T-helper 1 cell treated with Interleukin-12 subunit alpha and Interleukin-12 subunit beta and Interleukin-4 antibody, amounts not matched to agents 30 μg/mL and 1 μg/mL, for 36 hours (primary cell): Measurements from ENCODE around the gene CFAP92.

Experiments used
- H3K27ac Mint-ChIP-seq: one replicate; pipeline ENCODE4 v1.8.0; 2021; ENCODE audit warnings: mild to moderate bottlenecking, mixed read lengths
- H3K27me3 Mint-ChIP-seq: one replicate; pipeline ENCODE4 v1.8.0; 2021; ENCODE audit warnings: low read depth, mixed read lengths
- H3K36me3 Mint-ChIP-seq: one replicate; pipeline ENCODE4 v1.8.0; 2021; ENCODE audit warnings: low read depth, mixed read lengths
- H3K4me1 Mint-ChIP-seq: one replicate; pipeline ENCODE4 v1.8.0; 2021; ENCODE audit warnings: low read depth, mixed read lengths
- H3K4me3 Mint-ChIP-seq: one replicate; pipeline ENCODE4 v1.8.0; 2021; ENCODE audit warnings: mild to moderate bottlenecking, moderate library complexity, mixed read lengths
- H3K9me3 Mint-ChIP-seq: one replicate; pipeline ENCODE4 v1.8.0; 2021; ENCODE audit warnings: mixed read lengths

Gene CFAP92

DNA sequence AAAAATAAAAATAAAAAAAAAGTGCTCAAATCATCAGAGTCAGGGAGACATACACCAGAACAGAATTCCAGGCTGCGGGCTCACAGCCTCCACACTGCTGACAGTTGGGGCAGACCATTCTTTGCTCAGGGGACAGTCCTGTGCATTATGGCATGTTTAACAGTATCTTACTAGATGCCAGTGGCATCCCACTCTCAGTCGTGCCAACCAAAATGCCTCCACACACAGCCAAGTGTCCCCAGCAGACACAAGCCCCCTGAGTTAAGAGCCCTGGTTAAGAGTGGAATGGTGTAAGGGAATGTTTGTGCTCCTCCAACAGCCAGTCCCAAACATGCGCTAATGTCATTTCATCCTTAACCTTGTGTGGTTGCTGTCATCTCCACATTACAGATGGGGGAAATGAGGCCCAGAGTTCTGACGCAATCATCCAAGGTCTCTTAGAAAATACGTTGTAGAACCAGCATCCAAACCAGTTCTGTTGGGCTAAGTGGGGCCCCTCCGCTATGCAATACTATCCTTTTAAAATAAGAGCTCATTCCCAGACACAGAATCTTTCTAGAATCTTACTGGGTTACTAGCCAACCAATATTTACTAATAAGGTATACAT is 26.0 kb downstream of the CFAP92 start:
- H3K27me3 Mint-ChIP-seq, result peaks cover 11% of the 10 kb centered on the region
- H3K36me3 Mint-ChIP-seq, result no peaks in the 10 kb centered on the region
- peaks cover 3% of the 10 kb centered on the region for H3K4me1 Mint-ChIP-seq
- H3K27ac Mint-ChIP-seq, result no peak overlapping the region
- H3K4me3 Mint-ChIP-seq, result no peak overlapping the region
- H3K9me3 Mint-ChIP-seq, result no peaks in the 10 kb centered on the region

DNA sequence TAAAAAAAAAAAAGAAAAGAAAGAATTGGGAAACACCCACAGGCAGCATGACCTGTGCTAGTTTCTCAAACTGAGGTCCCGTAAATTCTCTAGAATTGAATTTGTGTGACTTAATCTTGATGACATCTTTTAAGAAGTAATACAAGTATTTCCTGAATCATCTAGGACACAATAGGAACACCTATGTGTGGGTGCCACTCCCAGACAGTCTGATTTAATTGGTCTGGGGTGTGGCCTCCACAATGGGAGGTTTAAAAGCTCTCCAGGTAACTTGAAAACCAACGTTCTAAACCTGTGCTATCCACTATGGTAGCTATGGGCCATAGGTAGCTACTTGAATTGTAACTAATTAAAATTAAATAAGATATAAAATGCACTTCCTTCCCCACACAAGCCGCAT is 28.1 kb downstream of the CFAP92 start:
- H3K4me1 Mint-ChIP-seq, result peaks cover 3% of the 10 kb centered on the region
- no peak overlapping the region for H3K27ac Mint-ChIP-seq
- H3K4me3 Mint-ChIP-seq, result no peak overlapping the region
- no peaks in the 10 kb centered on the region for H3K9me3 Mint-ChIP-seq
- H3K36me3 Mint-ChIP-seq, result no peaks in the 10 kb centered on the region
- H3K27me3 Mint-ChIP-seq, result peaks cover 10% of the 10 kb centered on the region

DNA sequence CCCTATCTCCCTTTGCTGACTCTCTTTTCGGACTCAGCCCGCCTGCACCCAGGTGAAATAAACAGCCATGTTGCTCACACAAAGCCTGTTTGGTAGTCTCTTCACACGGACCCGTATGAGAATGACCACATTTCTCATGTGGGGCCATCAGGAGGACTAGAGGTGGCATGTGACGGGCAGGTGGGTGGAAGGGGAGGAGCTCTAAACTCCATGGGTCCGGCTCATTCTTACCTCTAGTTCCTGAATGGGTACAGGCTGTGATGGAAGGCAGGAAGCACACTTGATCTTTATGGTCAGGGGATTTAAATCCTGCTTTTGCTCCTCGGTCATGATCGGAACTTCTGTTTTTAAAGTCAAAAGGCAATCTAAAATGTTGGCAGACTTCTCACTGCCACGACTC is 28.6 kb downstream of the CFAP92 start:
- Mint-ChIP-seq H3K4me3 (no peak overlapping the region), H3K9me3 (no peaks in the 10 kb centered on the region), H3K27ac (no peak overlapping the region), H3K4me1 (peaks cover 3% of the 10 kb centered on the region), H3K27me3 (peaks cover 10% of the 10 kb centered on the region), H3K36me3 (no peaks in the 10 kb centered on the region)

DNA sequence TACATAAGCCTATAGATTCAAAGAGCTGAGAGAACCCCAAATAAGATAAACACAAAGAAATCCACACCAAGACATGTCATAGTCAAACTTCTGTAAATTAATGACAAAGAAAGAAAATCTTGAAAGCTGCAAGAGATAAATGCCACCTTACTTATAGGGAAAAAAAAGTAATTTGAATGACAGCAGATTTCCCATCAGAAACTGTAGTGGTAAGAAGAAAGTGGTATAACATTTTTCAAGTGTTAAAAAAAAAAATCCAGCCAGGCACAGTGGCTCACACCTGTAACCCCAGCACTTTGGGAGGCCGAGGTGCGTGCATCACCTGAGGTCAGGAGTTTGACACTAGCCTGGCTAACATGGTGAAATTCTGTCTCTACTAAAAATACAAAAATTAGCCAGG is 37.4 kb downstream of the CFAP92 start:
- Mint-ChIP-seq H3K27ac (no peak overlapping the region), H3K27me3 (peaks cover 11% of the 10 kb centered on the region), H3K9me3 (no peaks in the 10 kb centered on the region), H3K4me3 (no peak overlapping the region), H3K36me3 (no peaks in the 10 kb centered on the region), H3K4me1 (no peaks in the 10 kb centered on the region)

DNA sequence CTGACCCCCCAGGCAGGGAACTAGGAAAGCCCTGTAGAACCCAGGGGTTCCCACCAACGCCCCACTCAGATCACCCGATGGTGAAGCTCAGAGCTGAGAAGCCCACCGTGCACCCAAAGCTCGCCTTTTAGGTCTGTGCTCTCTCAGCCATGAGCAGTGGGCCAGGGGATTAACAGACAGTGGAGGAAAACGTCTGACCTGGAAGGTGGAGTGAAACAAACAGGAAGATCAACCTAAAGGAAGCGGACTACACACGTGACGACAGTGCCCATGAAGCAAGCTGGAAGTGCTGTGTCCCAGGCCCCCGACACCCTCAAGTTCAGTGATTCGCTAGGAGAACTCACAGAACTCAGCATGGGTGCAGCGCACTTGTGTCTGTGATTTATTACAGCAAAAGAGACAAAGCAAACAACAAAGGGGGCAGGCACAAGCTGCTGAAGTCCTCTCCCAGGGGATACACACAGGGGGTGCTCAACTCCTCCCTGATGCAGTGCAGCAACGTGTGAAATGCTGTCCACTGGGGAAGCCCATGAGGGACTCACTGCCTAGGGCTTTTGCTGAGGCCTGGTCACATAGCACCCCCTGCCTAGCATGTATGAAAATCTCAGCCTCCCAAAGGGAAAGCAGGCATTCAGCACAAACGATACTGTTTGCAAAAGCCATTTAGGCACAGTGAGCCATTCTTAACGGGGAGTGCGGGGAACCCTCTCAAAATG is 43.5 kb downstream of the CFAP92 start:
- Mint-ChIP-seq H3K4me1 (no peaks in the 10 kb centered on the region), H3K36me3 (no peaks in the 10 kb centered on the region), H3K4me3 (no peak overlapping the region), H3K27me3 (peaks cover 13% of the 10 kb centered on the region), H3K27ac (no peak overlapping the region), H3K9me3 (no peaks in the 10 kb centered on the region)

DNA sequence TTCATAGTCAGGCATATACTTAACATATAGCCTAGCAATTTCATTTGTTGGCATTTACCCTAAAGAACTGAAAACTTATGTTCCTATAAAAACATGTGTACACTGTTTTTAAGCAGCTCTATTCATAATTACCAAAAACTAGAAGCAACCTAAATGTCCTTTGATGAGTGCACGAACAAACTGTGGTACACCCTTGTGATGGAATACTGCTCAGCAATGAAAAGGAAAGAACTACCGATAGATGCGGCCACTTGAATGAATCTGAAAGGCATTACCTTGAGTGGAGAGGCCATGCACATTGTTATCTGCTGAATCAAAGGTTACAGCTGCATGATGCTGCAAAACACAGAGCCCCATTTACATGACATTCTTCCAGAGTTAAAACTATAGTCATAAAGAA is 44.7 kb downstream of the CFAP92 start:
- H3K9me3 Mint-ChIP-seq, result no peaks in the 10 kb centered on the region
- H3K27me3 Mint-ChIP-seq, result peaks cover 13% of the 10 kb centered on the region
- no peak overlapping the region for H3K27ac Mint-ChIP-seq
- H3K4me1 Mint-ChIP-seq, result no peaks in the 10 kb centered on the region
- no peak overlapping the region for H3K4me3 Mint-ChIP-seq
- no peaks in the 10 kb centered on the region for H3K36me3 Mint-ChIP-seq

DNA sequence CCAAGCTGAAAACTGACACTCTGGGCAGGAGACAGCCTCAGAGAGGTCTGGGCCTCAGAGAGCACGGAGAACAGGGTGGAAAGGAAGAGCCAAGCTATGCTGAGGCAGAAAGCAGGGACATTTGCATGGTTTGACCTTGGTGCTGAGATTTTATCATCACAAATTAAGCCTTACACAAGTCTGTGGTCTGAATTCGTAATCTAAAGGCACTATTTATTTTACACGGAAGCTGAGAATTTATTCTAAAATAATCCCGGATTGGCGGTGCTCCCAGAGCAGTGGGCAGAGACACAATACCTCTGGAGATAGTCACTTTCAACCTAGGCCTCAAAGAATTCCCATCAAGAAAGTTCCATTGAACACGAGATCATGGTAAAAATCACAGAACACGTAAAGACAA is 47.5 kb downstream of the CFAP92 start:
- H3K27me3 Mint-ChIP-seq, result peaks cover 6% of the 10 kb centered on the region
- no peak overlapping the region for H3K4me3 Mint-ChIP-seq

DNA sequence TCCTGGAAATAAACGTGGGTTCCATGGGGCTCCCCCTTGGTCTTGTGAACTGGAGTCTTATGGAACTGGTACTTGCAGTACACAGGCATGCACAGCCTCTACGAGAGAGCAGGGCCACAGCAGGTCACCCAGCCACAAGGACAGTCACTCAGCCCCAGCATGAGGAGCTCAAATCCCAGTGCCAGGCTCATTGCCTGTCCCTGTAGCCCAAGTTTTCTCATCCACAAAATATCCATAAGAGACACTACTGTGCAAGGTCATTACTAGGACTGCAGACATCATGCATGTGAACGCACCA is 48.0 kb downstream of the CFAP92 start:
- peaks cover 2% of the 10 kb centered on the region for H3K27me3 Mint-ChIP-seq
- H3K4me1 Mint-ChIP-seq, result no peaks in the 10 kb centered on the region
- no peaks in the 10 kb centered on the region for H3K9me3 Mint-ChIP-seq
- no peaks in the 10 kb centered on the region for H3K36me3 Mint-ChIP-seq
- H3K27ac Mint-ChIP-seq, result no peak overlapping the region
- H3K4me3 Mint-ChIP-seq, result no peak overlapping the region

More for the DNA sequence above, 47.5 kb downstream of the CFAP92 start:
- Mint-ChIP-seq H3K4me1 (no peaks in the 10 kb centered on the region), H3K27ac (no peak overlapping the region), H3K9me3 (no peaks in the 10 kb centered on the region), H3K36me3 (no peaks in the 10 kb centered on the region)

DNA sequence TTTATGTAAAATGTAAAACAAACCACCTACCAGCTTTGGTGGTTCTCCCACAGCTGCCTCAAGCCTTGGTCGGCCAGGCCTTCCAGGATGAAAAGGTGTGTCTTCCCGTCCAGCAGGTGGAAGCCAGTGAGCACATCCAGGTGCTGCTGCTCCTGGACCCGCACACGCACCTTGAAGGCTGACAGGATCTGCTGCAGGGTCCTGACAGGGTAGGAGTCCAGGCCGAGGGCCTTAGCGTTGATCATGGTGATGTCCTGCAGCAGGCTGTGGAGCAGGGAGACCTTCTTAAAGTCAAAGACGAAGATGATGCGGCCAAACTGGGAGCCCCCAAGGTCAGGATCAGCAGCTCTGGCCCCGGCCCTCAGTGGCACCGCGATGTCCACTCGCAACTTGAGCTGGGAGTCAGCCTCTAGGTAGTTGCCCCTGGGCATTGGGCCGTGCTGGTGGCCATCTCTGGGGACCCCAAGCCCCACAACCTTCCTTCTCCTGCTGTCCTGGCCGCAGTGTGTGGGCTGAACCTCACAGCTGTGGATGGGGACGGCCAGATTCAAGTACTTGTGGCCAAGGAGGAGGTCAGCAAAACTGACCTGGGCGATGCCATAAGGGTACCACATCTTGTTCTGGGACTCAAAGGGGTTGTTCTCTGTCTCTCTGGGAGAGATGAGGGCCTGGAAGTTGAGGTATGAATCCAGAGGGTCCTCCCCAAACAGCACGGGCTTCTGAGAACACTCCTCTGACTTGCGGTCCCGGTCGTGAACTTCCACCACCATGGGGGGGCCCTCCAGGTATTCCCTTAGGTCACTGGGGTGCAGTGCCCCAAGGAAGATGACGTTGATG is 48.6 kb downstream of the CFAP92 start:
- Mint-ChIP-seq H3K27ac (no peak overlapping the region), H3K4me3 (no peak overlapping the region), H3K36me3 (no peaks in the 10 kb centered on the region), H3K4me1 (no peaks in the 10 kb centered on the region), H3K27me3 (peaks cover 5% of the 10 kb centered on the region), H3K9me3 (no peaks in the 10 kb centered on the region)

DNA sequence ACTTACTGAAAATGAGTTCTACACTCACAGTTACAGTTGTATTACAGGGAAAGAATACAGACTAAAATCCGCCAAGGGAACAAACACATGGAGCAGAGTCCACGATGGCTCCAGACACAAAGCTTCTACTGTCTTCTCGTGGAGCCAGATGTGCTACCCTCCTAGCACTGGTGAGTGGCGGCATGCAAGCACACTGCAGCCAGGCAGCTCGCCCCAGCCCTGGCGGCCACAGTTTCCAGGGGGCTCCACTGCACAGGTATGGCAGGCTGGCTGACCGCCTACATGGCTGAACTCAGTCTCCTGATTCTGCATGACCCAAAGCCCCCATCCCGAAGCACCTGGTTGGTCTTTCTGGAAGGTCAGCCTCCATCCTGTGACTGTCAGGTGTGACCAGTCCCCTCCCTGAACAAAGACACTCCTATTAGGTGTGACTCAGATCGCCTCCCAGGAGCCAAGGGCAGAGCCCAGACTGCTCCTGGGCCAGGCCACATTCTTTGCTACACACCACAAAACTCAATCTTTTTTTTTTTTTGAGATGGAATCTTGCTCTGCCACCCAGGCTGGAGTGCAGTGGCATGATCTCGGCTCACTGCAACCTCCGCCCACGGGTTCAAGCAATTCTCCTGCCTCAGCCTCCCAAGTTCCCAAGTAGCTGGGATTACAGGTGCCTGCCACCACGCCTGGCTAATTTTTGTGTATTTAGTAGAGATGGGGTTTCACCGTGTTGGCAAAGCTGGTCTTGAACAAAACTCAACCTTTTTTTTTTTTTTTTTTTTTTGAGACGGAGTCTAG is 51.5 kb downstream of the CFAP92 start:
- H3K4me3 Mint-ChIP-seq, result no peak overlapping the region
- no peaks in the 10 kb centered on the region for H3K36me3 Mint-ChIP-seq
- H3K4me1 Mint-ChIP-seq, result no peaks in the 10 kb centered on the region
- no peak overlapping the region for H3K27ac Mint-ChIP-seq
- peaks cover 8% of the 10 kb centered on the region for H3K27me3 Mint-ChIP-seq
- H3K9me3 Mint-ChIP-seq, result no peaks in the 10 kb centered on the region

DNA sequence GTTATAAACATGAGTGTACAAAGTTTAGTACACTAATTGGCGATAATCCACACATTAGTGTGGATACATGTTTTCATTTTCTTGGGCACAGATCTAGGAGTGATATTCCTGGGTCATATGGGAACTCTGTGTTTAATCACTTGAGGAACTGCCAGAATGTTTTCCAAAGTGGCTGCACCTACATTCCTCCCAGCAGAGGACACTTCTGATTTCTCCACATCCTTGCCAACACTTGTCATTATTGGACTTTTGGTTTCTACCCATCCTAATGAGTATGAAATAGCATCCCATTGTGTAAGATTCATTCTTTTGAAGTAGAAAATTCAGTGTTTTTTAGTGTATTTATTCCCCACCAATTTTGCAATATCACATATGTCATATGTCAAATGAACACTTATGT is 53.6 kb downstream of the CFAP92 start:
- Mint-ChIP-seq H3K27me3 (peaks cover 8% of the 10 kb centered on the region), H3K4me3 (no peak overlapping the region), H3K9me3 (no peaks in the 10 kb centered on the region), H3K27ac (no peak overlapping the region), H3K4me1 (no peaks in the 10 kb centered on the region), H3K36me3 (no peaks in the 10 kb centered on the region)

DNA sequence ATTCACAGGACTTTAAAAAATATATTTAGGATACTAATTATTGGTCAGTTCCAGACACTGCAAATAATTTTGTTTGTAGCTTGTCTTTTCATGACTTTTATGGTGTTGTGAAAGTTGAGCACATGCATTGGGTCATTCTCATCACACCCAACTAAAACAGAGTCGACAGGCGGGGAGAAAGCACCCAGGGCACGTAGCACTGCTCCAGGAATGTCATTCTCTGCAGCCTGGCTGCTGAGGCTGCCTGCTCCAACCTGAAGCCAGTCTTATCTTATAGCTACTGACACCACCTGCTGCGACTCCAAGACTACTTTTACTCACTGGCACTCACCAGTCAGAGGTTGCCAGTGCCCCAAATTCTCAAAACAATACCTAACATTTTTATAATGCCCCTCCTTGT is 57.5 kb downstream of the CFAP92 start:
- no peaks in the 10 kb centered on the region for H3K9me3 Mint-ChIP-seq
- peaks cover 13% of the 10 kb centered on the region for H3K27me3 Mint-ChIP-seq
- no peaks in the 10 kb centered on the region for H3K36me3 Mint-ChIP-seq
- no peak overlapping the region for H3K27ac Mint-ChIP-seq
- H3K4me3 Mint-ChIP-seq, result no peak overlapping the region
- H3K4me1 Mint-ChIP-seq, result no peaks in the 10 kb centered on the region

DNA sequence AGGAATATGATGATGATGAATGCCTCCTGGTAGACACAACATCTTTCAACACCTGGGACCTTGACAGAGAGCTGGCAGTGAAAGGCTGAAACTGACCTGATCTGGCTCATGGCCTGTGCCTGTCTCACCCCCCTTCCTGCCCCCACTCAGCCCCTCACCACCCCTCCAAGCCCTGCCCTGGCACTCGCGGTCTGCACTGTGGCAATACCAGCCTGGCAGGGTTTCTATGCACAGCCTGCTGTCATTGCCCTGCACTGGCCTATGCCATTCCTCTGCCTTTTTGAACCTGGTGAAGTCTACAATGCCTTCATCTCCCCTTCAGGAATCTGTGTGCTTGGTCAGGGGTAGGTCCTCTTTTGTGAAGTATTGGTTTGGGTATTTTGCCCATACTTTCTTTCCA is 58.0 kb downstream of the CFAP92 start:
- H3K27ac Mint-ChIP-seq, result no peak overlapping the region
- H3K4me3 Mint-ChIP-seq, result no peak overlapping the region
- peaks cover 13% of the 10 kb centered on the region for H3K27me3 Mint-ChIP-seq
- no peaks in the 10 kb centered on the region for H3K9me3 Mint-ChIP-seq
- no peaks in the 10 kb centered on the region for H3K36me3 Mint-ChIP-seq
- H3K4me1 Mint-ChIP-seq, result no peaks in the 10 kb centered on the region

DNA sequence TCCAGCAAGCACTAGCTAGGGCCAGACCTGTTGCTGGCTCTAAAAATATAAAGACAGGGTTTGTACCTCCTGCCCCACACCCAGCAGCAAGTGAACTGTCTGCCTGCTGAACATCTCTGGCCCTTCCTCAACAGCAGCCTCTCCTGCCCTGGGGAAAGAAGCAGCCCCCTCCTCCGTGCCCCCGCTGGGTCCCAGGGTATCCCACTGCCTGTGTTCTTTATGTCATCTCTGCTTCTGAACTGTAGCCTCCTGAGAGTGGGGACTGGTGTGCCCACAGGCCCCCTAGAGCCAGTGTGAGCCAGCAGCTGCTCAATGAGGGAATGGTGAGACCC is 60.0 kb downstream of the CFAP92 start:
- Mint-ChIP-seq H3K4me3 (no peak overlapping the region), H3K27me3 (peaks cover 4% of the 10 kb centered on the region), H3K4me1 (no peaks in the 10 kb centered on the region), H3K27ac (no peak overlapping the region), H3K36me3 (no peaks in the 10 kb centered on the region), H3K9me3 (no peaks in the 10 kb centered on the region)
